Spleen (tissue), 7 donors: ENCODE measurements around the gene TTN.

ENCODE experiments used
- CTCF ChIP-seq, 11 experiments: fragments of 200-600 bp in 7 of 11; fragments of 450-650 bp in 4 of 11; sonication (generic) in 4 of 11; IDR thresholded peaks in 8 of 11; conservative IDR thresholded peaks in 3 of 11; 1 replicate in 7 of 11; 2 replicates in 4 of 11; pipeline versions ENCODE4 v1.4.0 to v1.8.0; 2016 to 2021; ENCODE audit warnings: antibody characterized with exemption in 11 of 11, inconsistent platforms in 4 of 11, mild to moderate bottlenecking in 1 of 11
- POLR2A ChIP-seq, 3 donors: fragments of 450-650 bp; IDR thresholded peaks; one replicate each; pipeline ENCODE4 v1.5.1; 2017; ENCODE audit warnings: antibody characterized with exemption in 3 of 3, mild to moderate bottlenecking in 1 of 3
- POLR2AphosphoS5 ChIP-seq, 3 donors: sonication (generic); formaldehyde crosslinking; IDR thresholded peaks; one replicate each; pipeline ENCODE4 v1.5.1; 2017; ENCODE audit warnings: antibody characterized with exemption in 3 of 3
- donor health status: DM: no; HTN: no; CAD: no; lungs with moderate emphysema.
- donor health status: DM: no; HTN: no; CAD: no.
- donor health status: DM: no; HTN: no; CAD: no.

- TF ChIP-seq CTCF (IDR thresholded peaks at IDR 0.05 in 8 of 11, conservative IDR thresholded peaks at IDR 0.05 in 3 of 11) (no peak), POLR2A (IDR thresholded peaks at IDR 0.05) (no peak), POLR2AphosphoS5 (IDR thresholded peaks at IDR 0.05) (no peak)
Observed at GRCh38 chr2:178677599-178677998, 129.6 kb downstream of the TTN start.
